GM23338 (cell line): Measurements from ENCODE around the gene ADGRB3.

ENCODE experiments used
- CTCF ChIP-seq, 2 experiments: fragments of 200-600 bp in 1 of 2; sonication (generic) in 1 of 2; conservative IDR thresholded peaks; 2 replicates each; pipeline versions ENCODE4 v1.5.1 to v1.6.1; 2016 to 2017; ENCODE audit warnings: antibody characterized with exemption in 2 of 2, low read depth in 2 of 2, mild to moderate bottlenecking in 2 of 2, moderate library complexity in 1 of 2
- EZH2 ChIP-seq: fragments of 200-600 bp; sonication (generic); IDR thresholded peaks from one replicate; pipeline ENCODE4 v1.8.0; 2017; ENCODE audit warnings: antibody characterized with exemption, mild to moderate bottlenecking, low read depth; ENCODE audit not compliant: unreplicated experiment
- EZH2phosphoT487 ChIP-seq: fragments of 200-600 bp; sonication (generic); IDR thresholded peaks from one replicate; pipeline ENCODE4 v1.8.1; 2018; ENCODE audit warnings: antibody characterized with exemption; ENCODE audit not compliant: unreplicated experiment
- POLR2AphosphoS5 ChIP-seq: IDR thresholded peaks from 2 replicates; pipeline ENCODE4 v1.6.1; 2016; ENCODE audit warnings: antibody characterized with exemption, low read depth
- STAT1 ChIP-seq: IDR thresholded peaks from one replicate; pipeline ENCODE4 v1.6.1; 2016; ENCODE audit warnings: antibody characterized with exemption; ENCODE audit not compliant: unreplicated experiment
- ZNF114 ChIP-seq: fragments of 250-450 bp; sonication (Bioruptor Pico); IDR thresholded peaks from 2 replicates; pipeline ENCODE4 v1.5.0; 2020; ENCODE audit warnings: mild to moderate bottlenecking, moderate library complexity
- ZNF331 ChIP-seq: fragments of 250-450 bp; sonication (Bioruptor Pico); IDR thresholded peaks from 2 replicates; pipeline ENCODE4 v1.5.0; 2020; ENCODE audit warnings: low read depth, mild to moderate bottlenecking, moderate library complexity
- TF ChIP-seq, protein P1 (sequence below): IDR thresholded peaks from one replicate; pipeline ENCODE4 v1.6.1; 2018; ENCODE audit warnings: antibody characterized with exemption; ENCODE audit not compliant: unreplicated experiment

- no peak for TF ChIP-seq CTCF (conservative IDR thresholded peaks at IDR 0.05; ENCODE audit: low read depth in 2 of 2)
- TF ChIP-seq EZH2 = no peak
- TF ChIP-seq ZNF114 (CRISPR knock-in tag) = no peak
- TF ChIP-seq, protein P1, sequence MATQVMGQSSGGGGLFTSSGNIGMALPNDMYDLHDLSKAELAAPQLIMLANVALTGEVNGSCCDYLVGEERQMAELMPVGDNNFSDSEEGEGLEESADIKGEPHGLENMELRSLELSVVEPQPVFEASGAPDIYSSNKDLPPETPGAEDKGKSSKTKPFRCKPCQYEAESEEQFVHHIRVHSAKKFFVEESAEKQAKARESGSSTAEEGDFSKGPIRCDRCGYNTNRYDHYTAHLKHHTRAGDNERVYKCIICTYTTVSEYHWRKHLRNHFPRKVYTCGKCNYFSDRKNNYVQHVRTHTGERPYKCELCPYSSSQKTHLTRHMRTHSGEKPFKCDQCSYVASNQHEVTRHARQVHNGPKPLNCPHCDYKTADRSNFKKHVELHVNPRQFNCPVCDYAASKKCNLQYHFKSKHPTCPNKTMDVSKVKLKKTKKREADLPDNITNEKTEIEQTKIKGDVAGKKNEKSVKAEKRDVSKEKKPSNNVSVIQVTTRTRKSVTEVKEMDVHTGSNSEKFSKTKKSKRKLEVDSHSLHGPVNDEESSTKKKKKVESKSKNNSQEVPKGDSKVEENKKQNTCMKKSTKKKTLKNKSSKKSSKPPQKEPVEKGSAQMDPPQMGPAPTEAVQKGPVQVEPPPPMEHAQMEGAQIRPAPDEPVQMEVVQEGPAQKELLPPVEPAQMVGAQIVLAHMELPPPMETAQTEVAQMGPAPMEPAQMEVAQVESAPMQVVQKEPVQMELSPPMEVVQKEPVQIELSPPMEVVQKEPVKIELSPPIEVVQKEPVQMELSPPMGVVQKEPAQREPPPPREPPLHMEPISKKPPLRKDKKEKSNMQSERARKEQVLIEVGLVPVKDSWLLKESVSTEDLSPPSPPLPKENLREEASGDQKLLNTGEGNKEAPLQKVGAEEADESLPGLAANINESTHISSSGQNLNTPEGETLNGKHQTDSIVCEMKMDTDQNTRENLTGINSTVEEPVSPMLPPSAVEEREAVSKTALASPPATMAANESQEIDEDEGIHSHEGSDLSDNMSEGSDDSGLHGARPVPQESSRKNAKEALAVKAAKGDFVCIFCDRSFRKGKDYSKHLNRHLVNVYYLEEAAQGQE = no peak
- no peak for TF ChIP-seq POLR2AphosphoS5
- TF ChIP-seq STAT1 = no peak
- TF ChIP-seq ZNF331 (CRISPR knock-in tag) = no peak
- TF ChIP-seq EZH2phosphoT487 = no peak
Measured at GRCh38 chr6:68728159-68728979, 93.3 kb downstream of the ADGRB3 start.
